NT2/D1 (cell line): ENCODE results near the gene RAC2.

Experiments used
- SUZ12 ChIP-seq: IDR thresholded peaks from 2 replicates; pipeline ENCODE4 v1.6.1; 2011; ENCODE audit not compliant: insufficient read length, insufficient read depth; ENCODE audit errors: extremely low read depth
- ZNF274 ChIP-seq: IDR thresholded peaks from 2 replicates; pipeline ENCODE4 v1.6.1; 2011; ENCODE audit warnings: mild to moderate bottlenecking, low read depth, low read length

DNA sequence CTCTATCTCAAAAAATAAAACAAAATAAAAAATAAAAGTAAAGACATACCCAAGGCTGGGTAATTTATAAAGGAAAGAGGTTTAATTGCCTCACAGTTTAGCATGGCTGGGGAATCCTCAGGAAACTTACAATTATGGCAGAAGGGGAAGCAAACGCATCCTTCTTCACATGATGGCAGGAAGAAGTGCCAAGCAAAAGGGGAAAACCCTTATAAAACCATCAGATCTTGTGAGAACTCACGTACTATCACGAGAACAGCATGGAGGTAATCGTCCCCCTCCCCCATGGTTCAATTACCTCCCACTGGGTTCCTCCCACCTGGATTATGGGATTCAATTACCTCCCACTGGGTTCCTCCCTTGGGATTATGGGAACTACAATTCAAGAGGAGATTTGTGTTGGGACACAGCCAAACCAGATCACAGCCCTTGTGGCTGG, 23.5 kb downstream of the RAC2 start:
- TF ChIP-seq SUZ12 (no peak), ZNF274 (peak; percentile 17; the same call in 1 of the 2 replicates)
